ENCODE measurements around the gene PARVA.

DNA sequence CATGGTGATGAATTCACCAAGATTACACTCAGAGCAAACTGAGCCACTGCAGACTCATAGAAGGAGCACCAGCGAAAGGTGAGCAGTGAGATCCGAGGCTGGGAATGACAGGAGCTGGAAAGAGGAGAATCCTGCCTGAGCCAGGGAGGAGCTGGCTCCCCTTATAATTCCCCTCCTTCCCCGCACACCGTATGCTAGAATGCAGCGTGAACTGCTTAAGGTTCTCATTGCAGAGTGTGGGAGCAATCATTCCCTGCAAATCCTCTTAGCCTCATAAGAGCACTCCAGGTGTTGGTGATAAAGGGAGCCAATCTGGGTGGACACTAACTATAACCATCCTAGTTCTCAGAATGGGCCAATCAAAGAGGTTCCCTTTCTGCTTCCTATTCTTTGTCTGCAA, 169.3 kb downstream of the PARVA start:
- TF ChIP-seq, protein P1, sequence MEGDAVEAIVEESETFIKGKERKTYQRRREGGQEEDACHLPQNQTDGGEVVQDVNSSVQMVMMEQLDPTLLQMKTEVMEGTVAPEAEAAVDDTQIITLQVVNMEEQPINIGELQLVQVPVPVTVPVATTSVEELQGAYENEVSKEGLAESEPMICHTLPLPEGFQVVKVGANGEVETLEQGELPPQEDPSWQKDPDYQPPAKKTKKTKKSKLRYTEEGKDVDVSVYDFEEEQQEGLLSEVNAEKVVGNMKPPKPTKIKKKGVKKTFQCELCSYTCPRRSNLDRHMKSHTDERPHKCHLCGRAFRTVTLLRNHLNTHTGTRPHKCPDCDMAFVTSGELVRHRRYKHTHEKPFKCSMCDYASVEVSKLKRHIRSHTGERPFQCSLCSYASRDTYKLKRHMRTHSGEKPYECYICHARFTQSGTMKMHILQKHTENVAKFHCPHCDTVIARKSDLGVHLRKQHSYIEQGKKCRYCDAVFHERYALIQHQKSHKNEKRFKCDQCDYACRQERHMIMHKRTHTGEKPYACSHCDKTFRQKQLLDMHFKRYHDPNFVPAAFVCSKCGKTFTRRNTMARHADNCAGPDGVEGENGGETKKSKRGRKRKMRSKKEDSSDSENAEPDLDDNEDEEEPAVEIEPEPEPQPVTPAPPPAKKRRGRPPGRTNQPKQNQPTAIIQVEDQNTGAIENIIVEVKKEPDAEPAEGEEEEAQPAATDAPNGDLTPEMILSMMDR (IDR thresholded peaks at IDR 0.05), result no peak
- TF ChIP-seq POLR2AphosphoS5 (IDR thresholded peaks at IDR 0.05), result no peak

All from gastroesophageal sphincter (tissue), 3 donors.